NOMO-1 (cell line): ENCODE measurements around the gene SYNPO.

Experiments used
- DNase-seq, 2 experiments: peaks; one replicate each; lab custom pipeline; 2025; ENCODE audit not compliant: unreplicated experiment in 2 of 2; lab: John Stamatoyannopoulos, UW

SYNPO gene

DNA sequence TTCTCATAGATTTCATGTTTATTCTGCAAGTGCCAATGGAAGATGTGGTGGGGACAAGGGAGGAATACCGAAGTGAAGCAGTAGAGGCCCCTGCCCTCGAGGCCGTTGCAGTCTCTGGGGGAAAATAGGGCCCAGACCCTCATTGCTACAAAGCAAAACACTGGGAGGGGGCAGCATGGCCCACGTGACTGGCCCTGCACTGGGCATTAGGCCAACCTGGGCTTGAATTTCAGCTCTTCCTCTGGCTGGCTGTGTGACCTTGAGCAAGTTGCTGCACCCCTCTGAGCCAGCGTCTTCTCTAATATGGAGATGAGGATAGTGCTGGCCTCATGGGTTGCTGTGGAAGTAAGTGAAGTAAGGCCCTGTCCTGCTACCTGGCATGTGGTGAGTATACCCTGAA, 709 bp upstream of the SYNPO start:
- no peak for DNase-seq

DNA sequence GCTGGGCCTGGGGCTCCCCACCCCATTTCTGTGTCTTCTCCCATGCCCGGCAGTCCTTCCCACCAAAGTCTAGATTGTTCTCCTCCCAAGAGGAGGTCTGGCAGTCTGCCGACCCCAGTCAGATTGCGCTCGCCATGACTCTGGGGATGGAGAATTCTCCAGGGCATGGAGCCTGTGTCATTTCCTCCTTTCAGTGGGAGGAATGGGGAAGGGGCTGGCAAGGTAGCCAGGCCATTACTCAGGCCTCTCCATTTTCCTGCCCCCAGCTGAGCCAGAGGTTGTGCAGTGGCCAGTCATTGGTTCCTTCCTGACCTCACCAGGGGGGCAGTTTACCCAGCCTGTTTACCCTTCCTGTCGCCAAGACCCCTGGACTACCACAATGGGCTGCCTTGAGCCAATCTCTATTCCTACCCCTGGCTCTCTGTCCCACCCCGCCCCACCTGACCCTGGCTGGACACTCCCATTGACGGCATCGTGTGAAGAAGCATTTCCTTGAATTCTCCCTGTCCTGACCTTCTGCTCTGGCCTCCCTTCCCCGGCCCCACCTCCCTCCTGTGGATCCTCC, 628 bp downstream of the SYNPO start:
- DNase-seq: no peak

DNA sequence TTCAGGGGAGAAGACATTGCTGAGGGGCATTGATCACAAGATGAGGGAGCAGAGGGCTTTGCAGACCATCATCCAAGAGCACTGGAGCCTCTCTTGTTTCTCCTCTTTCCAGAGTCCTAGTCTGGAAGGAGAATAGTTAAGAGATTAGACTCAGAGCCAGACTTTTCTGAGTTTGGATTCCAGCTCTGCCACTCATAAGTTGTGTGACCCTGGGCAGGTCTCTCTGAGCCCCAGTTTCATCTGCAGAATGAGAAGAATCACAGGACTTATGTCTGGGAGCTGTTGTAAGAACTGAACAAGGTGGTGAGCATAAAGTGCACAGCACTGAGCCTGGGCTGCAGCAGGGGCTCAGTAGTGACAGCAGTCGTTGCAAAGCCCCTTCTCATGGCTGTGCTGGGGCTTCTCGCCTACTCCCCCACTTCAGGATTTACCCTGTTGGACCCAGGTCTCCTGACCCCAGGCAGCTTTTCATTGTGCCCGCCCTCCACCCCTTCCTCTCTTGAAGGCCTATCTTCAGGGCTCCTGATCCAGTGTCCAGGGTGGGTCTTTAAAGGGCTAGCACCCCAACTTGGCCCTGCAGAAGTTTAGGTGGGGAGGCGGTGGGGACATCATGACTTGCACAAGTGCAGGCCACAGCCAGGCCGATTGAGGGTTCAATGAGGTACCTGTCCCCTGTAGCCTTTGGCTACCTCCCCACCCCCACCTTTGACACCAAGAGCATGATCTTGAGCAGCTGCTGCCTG, 1.5 kb downstream of the SYNPO start:
- DNase-seq: no peak

DNA sequence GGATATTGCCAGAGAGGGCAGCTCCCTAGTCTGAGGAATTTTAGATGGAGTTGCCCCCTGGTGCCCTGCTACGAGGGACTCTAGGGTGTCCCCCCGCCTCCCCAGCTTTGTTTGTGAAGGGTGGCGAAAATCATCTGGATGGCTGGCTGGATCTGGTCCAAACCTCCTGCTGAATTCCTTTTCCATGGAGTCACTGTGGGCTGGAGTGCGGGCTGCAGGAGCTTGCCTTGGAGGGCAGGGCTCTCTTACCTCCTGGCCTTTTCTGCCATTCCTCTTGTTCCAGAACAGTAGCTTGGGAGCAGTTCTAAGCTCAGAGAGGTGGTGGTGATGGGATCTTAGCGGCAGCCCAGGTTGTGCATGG, 2.1 kb downstream of the SYNPO start:
- no peak for DNase-seq

DNA sequence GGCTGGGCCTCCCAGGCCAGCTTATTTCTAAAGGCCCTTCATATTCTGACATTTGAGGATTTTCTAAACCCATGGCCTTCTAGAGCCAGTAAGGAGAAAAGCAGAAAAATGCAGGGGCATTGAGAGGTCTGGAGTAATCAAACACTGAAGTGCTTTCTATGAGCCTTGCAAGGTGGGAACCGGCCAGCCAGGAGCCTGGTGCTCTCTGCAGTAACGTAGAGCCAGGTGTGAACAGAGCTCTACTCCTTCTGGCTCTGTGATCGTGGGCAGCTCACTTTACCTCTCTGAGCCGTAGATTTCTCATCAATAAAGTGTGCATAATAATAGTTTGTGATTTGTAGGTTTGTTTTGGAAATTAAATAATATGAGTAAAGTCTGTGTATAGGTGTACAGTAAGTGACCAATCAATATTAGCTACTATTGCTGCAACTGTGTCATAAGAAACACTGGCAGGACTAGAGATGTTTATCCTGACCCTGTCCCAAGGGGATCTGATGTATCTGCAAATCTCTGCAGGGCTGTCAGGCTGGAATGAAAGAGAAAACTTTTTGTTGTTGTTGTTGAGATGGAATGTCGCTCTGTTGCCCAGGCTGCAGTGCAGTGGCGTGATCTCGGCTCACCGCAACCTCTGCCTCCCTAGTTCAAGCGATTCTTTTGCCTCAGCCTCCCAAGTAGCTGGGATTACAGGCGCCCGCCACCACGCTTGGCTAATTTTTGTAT, 2.7 kb downstream of the SYNPO start:
- DNase-seq: no peak

DNA sequence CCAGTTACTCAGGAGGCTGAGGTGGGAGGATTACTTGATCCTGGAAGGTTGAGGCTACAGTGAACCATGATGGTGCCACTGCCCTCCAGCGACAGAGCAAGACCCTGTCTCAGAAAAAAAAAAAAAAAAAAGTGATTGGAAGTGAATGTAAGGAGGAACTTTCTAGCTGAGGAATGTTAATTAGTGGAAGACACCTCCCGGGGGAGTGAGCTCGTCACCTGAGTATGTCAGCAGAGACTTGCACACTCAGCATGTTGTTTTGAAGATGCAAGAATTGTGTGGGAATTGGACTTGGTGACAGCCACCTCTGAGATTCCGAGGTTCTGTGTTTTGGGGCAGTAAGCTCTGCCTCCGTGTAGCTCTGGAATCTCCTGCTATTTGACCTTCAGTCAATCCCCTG, 3.6 kb downstream of the SYNPO start:
- DNase-seq: no peak

DNA sequence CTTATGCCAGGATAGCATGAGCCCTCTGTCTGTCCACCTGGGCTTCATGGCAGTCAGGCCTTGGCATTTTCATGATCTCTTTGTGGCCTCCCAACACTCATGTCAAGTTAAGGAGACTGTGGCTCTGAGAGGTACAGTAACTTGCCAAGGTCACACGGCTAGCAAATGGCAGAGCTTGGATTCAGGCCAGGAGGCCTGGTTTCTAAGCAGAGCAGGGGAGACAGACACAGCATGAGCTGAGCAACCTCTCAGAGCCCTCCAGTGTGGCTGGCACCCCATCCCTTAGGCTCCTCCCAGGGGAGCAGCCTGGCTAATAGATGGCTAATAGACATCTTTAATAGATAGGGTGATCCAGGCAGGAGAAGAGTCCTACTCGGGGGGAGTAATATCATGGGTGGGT, 4.1 kb downstream of the SYNPO start:
- no peak for DNase-seq

DNA sequence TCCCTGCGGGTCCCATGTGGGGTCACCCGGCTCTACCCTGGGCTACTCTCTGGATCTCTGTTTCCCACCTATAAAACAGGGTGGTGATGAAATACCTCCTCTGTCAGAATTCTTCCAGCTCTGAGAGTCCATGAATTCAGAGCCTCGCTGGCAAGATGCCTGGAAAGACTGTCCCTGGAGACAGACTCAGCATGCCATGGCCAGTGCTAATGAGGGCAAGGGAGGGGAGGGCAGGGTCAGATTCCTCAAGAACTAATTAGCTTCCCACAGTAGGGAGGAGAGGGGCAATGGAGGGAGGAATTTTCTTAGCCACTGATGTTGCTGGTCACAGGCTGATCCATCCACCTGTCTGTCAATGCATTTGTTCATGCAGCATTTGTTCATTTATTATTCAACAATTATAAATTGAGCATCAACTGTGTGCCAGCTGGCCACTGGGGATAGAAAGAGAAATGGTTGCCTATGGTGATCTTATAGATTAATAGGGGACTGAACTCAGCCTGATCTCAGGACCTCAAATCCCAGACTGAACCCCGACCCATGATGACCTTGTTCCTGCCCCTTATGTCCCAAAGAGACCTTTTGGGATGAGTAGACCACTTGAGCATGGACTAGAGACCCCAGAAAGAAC, 4.7 kb downstream of the SYNPO start:
- no peak for DNase-seq

DNA sequence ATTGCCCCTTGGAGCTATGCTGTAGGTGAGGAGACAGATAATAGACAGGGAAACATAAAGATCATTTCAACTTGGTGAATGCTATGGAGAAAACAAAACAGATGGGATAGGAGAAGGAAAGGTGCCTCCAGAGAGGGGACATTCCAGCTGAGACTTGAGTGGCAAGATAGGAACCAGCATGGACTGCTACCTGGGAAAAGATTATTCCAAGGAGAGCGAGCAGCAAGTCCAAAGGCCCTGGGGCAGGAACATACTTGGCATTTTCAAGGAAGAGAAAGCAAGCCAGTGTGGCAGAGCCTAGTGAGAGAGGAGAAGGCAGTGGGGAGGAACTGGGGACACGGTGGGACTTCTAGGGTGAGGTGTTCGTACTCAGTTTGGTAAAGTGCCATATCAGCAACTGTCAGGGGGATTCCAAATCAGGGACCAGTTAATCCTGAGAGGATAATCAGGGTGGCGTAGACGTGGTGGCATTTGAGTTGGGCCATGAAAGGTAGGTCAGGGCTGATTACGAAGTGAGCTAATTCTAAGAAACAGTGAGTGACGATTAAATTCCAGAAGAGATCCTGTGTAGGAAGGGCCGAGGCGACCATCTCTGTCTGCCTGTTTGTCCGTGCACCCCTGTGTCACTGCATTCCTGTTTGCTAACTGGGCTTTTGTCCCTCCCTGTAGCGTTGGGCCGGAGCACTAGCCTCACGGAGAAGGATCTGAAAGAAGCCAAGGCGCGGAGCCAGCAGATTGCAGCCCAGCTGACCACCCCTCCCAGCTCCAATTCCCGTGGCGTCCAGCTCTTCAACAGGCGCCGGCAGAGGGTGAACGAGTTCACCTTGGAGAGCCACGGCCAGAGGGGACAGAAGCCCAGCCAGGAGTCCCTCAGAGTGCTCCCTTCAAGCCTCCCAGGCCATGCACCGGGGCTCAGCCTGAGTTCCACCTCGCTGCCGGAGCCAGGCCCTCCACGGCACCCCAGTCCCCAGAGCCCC, 7.1 kb downstream of the SYNPO start:
- no peak for DNase-seq

DNA sequence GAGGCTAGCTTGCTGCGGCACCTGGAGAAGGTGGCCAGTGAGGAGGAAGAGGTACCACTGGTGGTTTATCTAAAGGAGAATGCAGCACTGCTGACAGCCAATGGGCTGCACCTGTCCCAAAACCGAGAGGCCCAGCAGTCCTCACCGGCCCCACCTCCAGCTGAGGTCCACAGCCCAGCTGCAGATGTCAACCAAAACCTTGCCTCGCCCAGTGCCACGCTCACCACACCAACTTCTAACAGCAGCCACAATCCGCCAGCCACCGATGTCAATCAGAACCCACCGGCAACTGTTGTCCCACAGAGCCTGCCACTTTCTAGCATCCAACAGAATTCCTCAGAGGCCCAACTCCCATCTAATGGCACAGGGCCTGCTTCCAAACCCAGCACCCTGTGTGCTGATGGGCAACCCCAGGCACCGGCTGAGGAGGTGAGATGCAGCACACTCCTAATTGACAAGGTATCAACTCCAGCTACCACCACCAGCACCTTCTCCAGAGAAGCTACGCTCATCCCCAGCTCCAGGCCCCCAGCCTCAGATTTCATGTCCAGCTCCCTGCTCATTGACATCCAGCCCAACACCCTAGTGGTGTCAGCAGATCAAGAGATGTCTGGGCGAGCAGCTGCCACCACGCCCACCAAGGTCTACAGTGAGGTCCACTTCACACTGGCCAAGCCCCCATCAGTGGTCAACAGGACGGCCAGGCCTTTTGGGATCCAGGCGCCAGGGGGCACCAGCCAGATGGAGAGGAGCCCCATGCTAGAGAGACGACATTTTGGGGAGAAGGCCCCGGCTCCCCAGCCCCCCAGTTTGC, 8.0 kb downstream of the SYNPO start:
- no peak for DNase-seq

DNA sequence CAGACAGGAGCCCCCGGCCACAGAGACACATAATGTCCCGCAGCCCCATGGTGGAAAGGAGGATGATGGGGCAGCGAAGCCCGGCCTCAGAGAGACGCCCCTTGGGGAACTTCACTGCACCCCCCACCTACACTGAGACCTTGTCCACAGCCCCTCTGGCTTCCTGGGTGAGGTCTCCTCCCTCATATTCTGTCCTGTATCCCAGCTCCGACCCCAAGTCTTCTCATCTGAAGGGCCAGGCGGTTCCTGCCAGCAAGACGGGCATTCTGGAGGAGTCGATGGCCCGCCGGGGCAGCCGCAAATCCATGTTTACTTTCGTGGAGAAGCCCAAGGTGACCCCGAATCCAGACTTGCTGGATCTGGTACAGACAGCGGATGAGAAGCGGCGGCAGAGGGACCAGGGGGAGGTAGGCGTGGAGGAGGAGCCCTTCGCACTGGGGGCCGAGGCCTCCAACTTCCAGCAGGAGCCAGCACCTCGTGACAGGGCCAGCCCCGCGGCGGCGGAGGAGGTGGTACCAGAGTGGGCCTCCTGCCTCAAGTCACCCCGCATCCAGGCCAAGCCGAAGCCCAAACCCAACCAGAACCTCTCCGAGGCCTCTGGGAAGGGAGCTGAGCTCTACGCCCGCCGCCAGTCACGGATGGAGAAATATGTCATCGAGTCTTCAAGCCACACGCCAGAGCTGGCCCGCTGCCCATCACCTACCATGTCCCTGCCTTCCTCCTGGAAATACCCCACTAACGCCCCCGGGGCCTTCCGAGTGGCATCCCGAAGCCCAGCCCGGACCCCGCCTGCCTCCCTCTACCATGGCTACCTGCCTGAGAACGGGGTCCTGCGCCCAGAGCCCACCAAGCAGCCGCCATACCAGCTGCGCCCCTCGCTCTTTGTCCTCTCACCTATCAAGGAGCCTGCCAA, 8.9 kb downstream of the SYNPO start:
- no peak for DNase-seq

DNA sequence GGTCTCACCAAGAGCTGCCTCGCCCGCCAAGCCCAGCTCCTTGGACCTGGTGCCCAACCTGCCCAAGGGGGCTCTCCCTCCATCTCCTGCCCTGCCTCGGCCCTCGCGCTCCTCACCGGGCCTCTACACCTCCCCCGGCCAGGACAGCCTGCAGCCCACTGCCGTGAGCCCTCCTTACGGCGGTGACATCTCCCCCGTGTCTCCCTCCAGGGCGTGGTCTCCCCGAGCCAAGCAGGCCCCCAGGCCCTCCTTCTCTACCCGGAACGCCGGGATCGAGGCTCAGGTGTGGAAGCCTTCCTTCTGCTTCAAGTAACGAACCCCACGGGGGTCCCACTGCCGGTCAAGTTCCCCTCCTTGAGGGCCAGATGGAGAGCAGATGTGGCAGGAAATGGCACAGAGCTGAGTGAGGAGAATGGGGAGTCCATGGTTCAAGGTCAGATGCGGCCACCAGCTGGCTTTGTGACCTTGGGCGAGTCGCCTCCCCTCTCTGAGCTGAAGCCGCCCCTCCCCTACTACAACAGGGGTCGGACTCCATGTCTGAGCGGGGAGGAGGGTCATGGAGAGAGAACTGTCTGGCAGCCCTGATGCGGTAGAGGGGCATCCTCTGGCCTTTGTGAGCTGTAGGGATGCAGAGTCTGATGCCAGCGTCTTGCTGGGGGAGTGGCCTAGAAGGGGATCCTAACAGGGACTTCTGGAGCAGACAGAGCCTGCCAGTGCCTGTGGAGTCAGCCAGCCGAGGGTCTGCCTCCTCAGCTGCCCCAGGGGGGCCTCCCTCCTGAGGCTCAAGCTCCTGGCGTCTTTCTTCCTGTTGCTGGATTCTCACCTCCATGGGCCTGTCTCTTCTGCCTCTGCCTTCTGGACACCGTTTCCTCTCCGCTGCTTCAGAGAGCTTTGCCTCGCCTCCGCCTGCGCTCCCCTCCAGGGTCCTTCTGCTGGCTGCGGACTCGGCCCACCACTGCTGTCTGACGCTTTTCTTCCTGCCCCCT, 9.9 kb downstream of the SYNPO start:
- DNase-seq: no peak

DNA sequence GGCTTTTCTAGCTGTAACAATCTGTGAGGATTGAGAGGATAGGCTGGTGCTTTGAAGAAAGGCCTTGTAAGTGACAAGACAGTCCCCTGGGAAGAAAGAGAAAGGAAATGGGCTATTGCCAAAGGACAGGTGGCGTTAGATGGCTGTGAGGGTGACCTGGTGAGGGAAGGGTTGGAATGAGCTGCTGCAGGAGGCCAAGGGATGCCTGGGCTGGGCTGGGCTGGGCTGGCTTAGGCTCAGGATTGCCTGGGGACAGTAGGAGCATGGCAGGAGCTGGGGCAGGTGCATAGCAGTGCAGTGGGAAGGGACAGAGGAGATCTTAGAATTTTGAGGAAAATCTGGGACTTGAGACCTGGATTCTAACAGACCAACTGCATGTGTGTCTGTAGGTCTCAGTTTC, 10.9 kb downstream of the SYNPO start:
- DNase-seq: no peak

DNA sequence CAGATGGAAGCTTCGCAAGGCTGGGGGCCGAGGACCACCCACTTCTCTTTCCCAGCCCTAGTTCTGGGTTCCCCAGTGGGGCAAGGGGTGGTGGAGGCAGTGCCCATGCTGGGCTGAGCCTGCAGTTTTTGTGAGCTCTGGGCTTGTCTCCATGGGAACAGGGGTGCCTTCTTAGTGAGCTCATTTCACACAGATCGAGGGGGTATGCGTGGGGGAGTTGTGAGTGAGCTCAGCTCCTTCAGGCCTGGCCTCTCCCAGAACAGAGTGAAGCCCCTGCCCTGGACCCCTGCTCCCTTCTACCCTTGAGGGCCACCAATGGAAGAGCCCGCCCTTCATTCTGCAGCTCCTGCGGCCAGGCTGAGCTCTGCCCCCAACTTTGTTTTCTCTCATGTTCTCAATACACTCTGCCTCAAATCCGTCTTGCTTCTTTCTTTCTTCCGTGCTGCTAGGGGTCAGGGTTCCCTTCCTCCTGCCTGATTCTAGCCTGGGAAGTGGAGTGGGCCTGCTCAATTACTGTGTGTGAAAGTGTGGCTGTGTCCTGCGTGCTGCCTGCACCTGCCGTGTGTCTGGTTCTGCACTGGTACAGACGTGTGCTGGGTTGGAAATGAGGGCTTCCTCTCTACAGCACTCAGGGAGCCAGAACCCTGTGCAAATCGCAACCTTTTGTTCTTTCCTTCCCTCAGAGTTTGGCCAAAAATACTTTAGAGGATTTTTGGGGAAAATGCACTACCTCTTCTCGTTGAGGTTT, 11.6 kb downstream of the SYNPO start:
- DNase-seq: no peak

DNA sequence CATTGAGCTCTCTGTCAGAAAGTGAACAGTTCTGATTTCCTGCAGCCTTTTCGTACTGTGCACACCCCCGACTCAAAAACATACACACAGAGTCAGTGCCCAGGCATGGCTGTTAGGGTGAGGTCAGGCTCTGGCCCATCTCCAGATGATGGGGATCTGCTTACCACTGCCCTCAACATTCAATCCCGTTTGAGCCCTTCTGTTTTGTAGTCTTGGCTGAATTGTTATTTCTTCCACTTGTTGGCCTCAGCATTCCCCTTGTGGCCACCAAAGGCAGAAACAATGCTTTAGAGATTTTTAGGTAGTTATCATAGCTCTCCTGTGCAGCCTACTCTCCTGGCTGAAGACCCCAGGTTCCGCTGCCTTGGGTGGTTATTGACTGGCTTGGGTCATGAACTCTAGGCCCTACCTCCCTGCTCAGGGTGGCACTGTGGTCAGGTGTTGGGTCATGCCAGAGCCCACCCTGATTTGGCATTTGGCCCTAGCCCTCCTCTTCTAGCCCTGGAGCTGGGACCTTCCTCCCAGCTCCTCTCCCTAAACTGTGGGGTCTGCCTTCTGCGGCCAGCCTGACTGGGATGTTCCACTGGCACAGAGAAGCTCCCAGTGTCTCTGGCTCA, 12.8 kb downstream of the SYNPO start:
- no peak for DNase-seq

DNA sequence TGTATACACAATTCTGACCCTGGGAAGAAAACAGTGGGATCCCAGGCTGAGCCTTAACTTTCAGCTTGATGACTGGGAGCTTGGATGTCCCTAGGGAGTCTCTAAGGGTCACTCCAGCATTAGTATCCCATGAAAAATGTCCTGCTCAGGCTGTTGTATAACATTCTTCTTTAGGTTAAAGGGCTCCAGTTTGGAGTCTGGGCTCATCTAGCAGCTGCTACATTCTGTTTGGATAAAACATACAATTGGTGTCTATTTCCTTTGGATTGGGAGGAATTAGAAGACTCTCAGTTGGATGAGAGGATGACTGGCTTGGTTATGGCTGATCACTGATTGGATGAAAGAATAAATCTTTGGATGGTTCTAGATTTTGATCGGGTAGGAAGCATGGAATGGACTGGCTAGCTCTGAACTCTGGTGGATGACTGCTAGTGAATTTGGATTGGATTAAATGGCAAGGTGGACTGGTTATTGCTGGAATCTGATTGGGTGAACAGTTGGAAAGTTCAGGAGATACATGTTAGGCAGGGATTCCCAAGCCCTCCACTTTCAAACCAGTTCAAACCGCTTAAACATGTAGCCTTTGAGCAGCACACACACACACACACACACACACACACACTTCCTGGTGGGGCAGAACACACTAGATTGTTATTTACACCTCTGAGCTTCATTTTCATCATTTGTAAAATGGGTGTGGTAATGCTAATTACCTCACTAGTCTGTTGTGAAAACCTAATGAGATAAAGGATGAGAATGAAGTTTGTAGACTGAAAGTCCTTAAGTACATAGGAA, 13.5 kb downstream of the SYNPO start:
- no peak for DNase-seq
